Brain microvascular endothelial cell (primary cell): Measurements from ENCODE around the gene JAG1.

ENCODE experiments used
- DNase-seq: peaks from one replicate; pipeline ENCODE4 v3.0.0-alpha.2; 2020
- H3K27ac ChIP-seq: fragments of 250-450 bp; sonication (Bioruptor Pico); 2 replicates; pipeline ENCODE4 v1.5.1; 2020; ENCODE audit warnings: mild to moderate bottlenecking, moderate library complexity
- H3K27me3 ChIP-seq: fragments of 250-450 bp; sonication (Bioruptor Pico); replicated peaks from 2 replicates; pipeline ENCODE4 v1.5.1; 2020; ENCODE audit warnings: mild to moderate bottlenecking
- H3K36me3 ChIP-seq: fragments of 250-450 bp; sonication (Bioruptor Pico); replicated peaks from 2 replicates; pipeline ENCODE4 v1.5.1; 2020; ENCODE audit warnings: mild to moderate bottlenecking
- H3K4me3 ChIP-seq: 2 replicates; pipeline ENCODE4 v1.5.1; 2011; ENCODE audit warnings: low read depth, mild to moderate bottlenecking, control low read depth, low read length, moderate library complexity
- in situ Hi-C: cut with HindIII; loops from 2 replicates; pipeline ENCODE4 v1.10.0; 2017; ENCODE audit warnings: low sequenced_read_pairs, low pct_ligation_motif_present
- TF ChIP-seq, protein P1 (sequence below): IDR thresholded peaks from 2 replicates; pipeline ENCODE4 v1.5.1; 2011; ENCODE audit warnings: low read depth, mild to moderate bottlenecking, moderate library complexity, low read length, control low read depth, inconsistent platforms; ENCODE audit errors: missing control alignments

The JAG1 gene

DNA sequence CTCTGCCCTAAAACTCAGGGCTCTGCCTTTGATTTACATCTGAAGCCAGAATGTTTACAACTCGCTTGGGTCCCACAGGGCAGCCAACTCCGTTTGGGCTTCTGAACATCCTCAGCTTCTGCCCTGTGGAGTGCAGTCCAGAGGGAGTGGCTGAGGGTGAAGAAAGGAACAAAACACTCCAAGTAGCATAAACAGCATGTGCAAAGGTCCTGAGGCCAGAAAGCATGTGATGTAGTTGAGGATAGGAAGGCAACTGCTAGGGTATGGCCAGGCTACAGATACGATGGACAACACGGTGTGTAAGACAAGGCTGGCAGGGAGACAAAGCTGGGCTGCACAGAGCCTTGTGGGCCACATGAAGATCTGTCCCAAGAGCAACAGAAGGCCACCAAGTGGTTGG is 12.5 kb downstream of the JAG1 start:
- in situ Hi-C loops: no loop called here
- TF ChIP-seq, protein P1, sequence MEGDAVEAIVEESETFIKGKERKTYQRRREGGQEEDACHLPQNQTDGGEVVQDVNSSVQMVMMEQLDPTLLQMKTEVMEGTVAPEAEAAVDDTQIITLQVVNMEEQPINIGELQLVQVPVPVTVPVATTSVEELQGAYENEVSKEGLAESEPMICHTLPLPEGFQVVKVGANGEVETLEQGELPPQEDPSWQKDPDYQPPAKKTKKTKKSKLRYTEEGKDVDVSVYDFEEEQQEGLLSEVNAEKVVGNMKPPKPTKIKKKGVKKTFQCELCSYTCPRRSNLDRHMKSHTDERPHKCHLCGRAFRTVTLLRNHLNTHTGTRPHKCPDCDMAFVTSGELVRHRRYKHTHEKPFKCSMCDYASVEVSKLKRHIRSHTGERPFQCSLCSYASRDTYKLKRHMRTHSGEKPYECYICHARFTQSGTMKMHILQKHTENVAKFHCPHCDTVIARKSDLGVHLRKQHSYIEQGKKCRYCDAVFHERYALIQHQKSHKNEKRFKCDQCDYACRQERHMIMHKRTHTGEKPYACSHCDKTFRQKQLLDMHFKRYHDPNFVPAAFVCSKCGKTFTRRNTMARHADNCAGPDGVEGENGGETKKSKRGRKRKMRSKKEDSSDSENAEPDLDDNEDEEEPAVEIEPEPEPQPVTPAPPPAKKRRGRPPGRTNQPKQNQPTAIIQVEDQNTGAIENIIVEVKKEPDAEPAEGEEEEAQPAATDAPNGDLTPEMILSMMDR: no peak
- peak overlapping the region; percentile 8 for H3K27ac ChIP-seq

DNA sequence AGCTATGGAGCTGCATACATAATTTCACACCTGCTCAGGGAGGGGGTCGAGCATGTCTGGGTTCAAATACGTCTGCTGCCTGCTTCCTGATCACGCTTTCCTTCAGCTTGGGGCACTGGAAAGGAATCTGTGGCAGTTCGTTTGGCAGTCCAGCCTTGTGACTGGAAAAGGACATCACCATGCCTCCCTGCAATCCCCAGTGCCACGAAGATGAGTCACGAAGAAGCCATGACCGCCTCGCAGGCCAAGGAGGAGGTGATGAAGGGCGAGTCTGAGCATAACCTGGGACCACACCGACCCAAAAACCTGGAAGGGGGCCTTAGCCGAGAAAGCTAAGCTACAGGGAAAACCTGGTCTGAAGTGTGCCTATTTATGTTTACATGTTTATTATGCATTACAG is 13.1 kb downstream of the JAG1 start:
- TF ChIP-seq, protein P1: no peak
- peak overlapping the region; percentile 8 for H3K27ac ChIP-seq
- no peak overlapping the region for H3K4me3 ChIP-seq
- no peak for DNase-seq
- no peaks in the 10 kb centered on the region for H3K27me3 ChIP-seq
- in situ Hi-C loops: no loop called here
- peaks cover 74% of the 10 kb centered on the region for H3K36me3 ChIP-seq

More for the DNA sequence above, 12.5 kb downstream of the JAG1 start:
- Histone ChIP-seq H3K36me3 (peaks cover 76% of the 10 kb centered on the region), H3K27me3 (no peaks in the 10 kb centered on the region), H3K4me3 (no peak overlapping the region)
- DNase-seq: no peak

DNA sequence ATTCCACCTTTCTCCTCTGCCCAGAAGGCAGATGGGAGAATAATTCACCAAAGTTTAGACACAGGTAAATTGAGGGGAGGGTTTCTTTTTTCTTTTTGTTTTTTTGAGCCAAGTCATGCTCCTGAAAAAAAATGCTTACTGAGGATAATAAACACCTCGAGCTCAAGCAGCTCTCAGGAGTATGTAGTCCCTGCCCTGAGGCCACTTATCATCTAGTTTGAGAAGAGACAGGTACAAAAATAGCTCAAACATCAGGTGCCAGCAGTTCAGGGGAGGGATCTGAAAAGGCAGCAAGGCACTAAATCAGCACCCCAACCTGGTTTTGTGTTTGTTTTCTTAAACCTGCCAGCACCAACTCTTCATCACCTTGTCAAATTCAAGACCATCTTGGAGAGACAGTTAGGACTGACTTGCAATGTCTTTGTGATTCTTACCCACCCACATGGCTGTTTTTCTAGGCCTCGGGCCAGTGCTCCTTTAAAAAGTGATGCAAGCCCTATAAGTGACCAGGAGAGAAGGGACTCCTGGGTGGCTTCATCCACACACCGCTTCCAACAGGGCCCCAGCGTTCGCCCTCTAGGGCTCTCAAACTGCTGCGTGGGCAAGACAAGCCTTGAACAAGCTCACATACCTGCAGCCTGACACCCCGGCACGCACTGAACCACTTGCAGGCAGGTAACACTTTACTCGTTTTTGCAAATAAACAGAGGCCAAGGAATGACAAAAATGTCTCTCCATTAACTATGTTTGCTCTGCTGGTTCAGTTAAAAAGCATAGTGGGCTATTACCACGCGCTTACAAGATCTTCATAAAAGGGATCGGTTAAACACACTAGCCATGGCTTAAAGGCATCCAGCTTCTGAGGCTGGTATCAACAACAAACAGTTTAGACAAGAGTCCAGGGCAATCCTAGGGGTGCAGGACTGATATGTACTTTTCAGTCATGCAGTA is 13.9 kb downstream of the JAG1 start:
- TF ChIP-seq, protein P1: no peak
- no peak overlapping the region for H3K4me3 ChIP-seq
- H3K36me3 ChIP-seq: peaks cover 79% of the 10 kb centered on the region
- H3K27ac ChIP-seq: peak overlapping the region; percentile 5
- DNase-seq: no peak
- no peaks in the 10 kb centered on the region for H3K27me3 ChIP-seq
- in situ Hi-C loops: no loop called here

DNA sequence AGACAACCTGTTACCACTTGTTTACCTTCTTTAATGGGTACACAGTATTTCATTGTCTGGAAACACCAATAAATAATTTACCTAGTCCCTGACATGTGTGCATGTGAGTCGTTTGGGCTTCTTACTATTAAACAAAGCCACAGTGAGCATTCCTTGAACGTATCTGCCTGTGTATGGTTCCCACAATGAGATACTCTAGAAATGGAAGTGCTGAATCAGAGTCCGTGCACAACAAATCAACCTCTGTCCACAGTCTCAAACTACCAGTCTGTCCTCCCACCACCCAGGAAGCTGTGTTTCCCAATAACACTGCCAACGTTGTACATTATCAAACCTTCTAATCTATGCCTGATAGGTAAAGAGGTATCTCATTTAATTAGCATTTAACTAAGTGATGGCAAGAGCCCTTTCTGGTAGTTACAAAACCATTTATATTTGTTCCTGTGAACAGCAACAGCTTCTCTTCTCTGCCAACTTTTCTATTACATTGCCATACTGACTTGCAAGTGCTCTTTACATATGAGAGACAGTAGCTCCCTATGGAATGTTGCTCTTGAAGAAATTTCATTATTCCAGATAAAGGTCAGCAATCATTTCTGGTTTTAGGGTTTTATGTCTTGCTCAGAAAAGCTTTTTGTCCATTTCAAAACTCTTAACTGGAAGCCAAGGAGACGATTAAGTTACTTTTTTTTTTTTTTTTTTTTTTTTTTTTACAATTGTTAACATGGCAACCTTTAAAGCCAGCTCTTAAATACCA is 14.7 kb downstream of the JAG1 start:
- H3K27me3 ChIP-seq: no peaks in the 10 kb centered on the region
- no peak overlapping the region for H3K4me3 ChIP-seq
- DNase-seq: no peak
- H3K27ac ChIP-seq: peak overlapping the region; percentile 56
- peaks cover 82% of the 10 kb centered on the region for H3K36me3 ChIP-seq
- in situ Hi-C loops: no loop called here
- TF ChIP-seq, protein P1: no peak

DNA sequence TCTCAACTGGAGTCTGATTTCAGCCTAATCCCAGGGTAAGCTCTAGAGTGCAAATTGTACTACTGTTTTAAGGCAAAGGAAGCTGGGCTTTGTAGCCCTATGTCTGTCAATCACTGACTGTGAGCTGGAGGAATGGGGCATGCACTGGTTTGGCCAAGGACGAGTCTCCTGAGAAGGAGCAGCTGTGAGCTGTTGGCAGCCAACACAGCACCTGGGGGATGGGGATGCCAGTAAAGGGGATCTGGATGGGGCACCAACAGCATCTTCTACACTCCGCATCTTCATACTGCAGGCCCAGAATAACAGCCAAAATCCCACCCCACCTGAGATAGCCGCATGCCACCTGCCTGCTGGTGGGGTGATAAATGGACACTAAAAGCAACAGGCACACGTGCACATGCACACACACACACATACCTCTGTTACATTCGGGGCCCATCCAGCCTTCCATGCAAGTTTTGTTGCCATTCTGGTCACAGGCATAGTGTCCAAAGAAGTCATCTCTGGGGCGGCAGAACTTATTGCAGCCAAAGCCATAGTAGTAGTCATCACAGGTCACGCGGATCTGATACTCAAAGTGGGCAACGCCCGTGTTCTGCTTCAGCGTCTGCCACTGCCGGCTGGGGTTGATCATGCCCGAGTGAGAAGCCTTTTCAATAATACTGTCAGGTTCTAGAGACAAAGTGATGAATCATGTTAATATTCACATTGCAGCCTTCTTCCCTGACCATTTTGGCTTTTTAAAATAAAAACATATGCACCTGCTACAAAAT is 15.6 kb downstream of the JAG1 start:
- H3K4me3 ChIP-seq: no peak overlapping the region
- DNase-seq: no peak
- in situ Hi-C loops: no loop called here
- H3K36me3 ChIP-seq: peaks cover 76% of the 10 kb centered on the region
- TF ChIP-seq, protein P1: no peak
- H3K27ac ChIP-seq: peak overlapping the region; percentile 56
- H3K27me3 ChIP-seq: no peaks in the 10 kb centered on the region
